ENCODE measurements around the gene CFTR. TPM values are rescaled to one million over a fixed set of nuclear protein-coding genes. Genes with fewer than 3 reads are reported as not detected.

CFTR gene
- total and polyA plus RNA-seq, 2 of the 4 experiments (the other 2 are of a cell fraction): 0.18 to 0.21 TPM

GRCh38 chr7:117664047-117664446 lies 184.2 kb downstream of the CFTR start:
- in situ Hi-C loops (cut with MboI; ENCODE audit: low sequenced_read_pairs): no loop called here
- ATAC-seq (ENCODE audit: low read depth) (no peak), DNase-seq (no peak)
- no peaks in the 10 kb centered on the region for H3K27me3 ChIP-seq (ENCODE audit: control insufficient read depth, insufficient read depth, low read length)
- H4K20me1 ChIP-seq (ENCODE audit: insufficient read depth, low read length): no peaks in the 10 kb centered on the region
- no peak overlapping the region for H2AFZ ChIP-seq (replicated peaks; ENCODE audit: low read length, poor library complexity)
- intact Hi-C loops (cut with micrococcal nuclease): no loop called here
- no peaks in the 10 kb centered on the region for H3K9me3 ChIP-seq (ENCODE audit: control insufficient read depth, insufficient read depth, low read length)
- no peak overlapping the region for H3K23ac ChIP-seq (ENCODE audit: low read depth, low read length)
- no peak for TF ChIP-seq CHD1 (IDR thresholded peaks at IDR 0.05; ENCODE audit: low read depth, low read length)
- TF ChIP-seq MXI1 (IDR thresholded peaks at IDR 0.05; ENCODE audit: borderline replicate concordance, low read depth, low read length): no peak
- TF ChIP-seq CEBPB (IDR thresholded peaks at IDR 0.05; ENCODE audit: low read depth, low read length): no peak
- TF ChIP-seq ELK1 (IDR thresholded peaks at IDR 0.05; ENCODE audit: borderline replicate concordance, low read depth, low read length): no peak
- no peak for TF ChIP-seq USF2 (IDR thresholded peaks at IDR 0.05; ENCODE audit: low read depth, low read length)
- TF ChIP-seq BHLHE40 (IDR thresholded peaks at IDR 0.05; ENCODE audit: low read depth, low read length): no peak
- no peak for TF ChIP-seq RFX5 (IDR thresholded peaks at IDR 0.05; ENCODE audit: low read depth, low read length)
- TF ChIP-seq RAD21 (IDR thresholded peaks at IDR 0.05; ENCODE audit: low read length): no peak
- TF ChIP-seq POLR2A (IDR thresholded peaks at IDR 0.05; ENCODE audit: low read depth, low read length): no peak
- TF ChIP-seq, protein P1, sequence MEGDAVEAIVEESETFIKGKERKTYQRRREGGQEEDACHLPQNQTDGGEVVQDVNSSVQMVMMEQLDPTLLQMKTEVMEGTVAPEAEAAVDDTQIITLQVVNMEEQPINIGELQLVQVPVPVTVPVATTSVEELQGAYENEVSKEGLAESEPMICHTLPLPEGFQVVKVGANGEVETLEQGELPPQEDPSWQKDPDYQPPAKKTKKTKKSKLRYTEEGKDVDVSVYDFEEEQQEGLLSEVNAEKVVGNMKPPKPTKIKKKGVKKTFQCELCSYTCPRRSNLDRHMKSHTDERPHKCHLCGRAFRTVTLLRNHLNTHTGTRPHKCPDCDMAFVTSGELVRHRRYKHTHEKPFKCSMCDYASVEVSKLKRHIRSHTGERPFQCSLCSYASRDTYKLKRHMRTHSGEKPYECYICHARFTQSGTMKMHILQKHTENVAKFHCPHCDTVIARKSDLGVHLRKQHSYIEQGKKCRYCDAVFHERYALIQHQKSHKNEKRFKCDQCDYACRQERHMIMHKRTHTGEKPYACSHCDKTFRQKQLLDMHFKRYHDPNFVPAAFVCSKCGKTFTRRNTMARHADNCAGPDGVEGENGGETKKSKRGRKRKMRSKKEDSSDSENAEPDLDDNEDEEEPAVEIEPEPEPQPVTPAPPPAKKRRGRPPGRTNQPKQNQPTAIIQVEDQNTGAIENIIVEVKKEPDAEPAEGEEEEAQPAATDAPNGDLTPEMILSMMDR (conservative IDR thresholded peaks at IDR 0.05; ENCODE audit: low read depth, low read length): no peak
- no peak for TF ChIP-seq SMC3 (IDR thresholded peaks at IDR 0.05; ENCODE audit: low read depth, low read length)
- no peak for TF ChIP-seq MAZ (IDR thresholded peaks at IDR 0.05; ENCODE audit: borderline replicate concordance, low read depth, low read length)
- no peak for TF ChIP-seq FOS (IDR thresholded peaks at IDR 0.05; ENCODE audit: low read depth, low read length)
- TF ChIP-seq RCOR1 (IDR thresholded peaks at IDR 0.05; ENCODE audit: insufficient replicate concordance, low read length): no peak
- TF ChIP-seq MAFK (IDR thresholded peaks at IDR 0.05; ENCODE audit: low read depth, low read length): no peak
- no peak for TF ChIP-seq NFE2L2 (IDR thresholded peaks at IDR 0.05; ENCODE audit: low read depth, low read length)
- no peak overlapping the region for H3K4me3 ChIP-seq (ENCODE audit: insufficient read depth, low read depth, low read length)
- no CpG with 5 or more reads among the region's 3 CpGs for WGBS, 2 experiments (ENCODE audit: extremely low coverage in 2 of 2, insufficient read length in 1 of 2)
- no peak overlapping the region for H3K4me2 ChIP-seq (ENCODE audit: low read depth, low read length)
- no peak overlapping the region for H2AK5ac ChIP-seq (ENCODE audit: low read depth, low read length)
- H2BK20ac ChIP-seq (ENCODE audit: low read depth, low read length): peak overlapping the region; percentile 51; the same call in 1 of the 2 replicates
- no peak overlapping the region for H3K27ac ChIP-seq (ENCODE audit: insufficient read depth, low read length)
- no peak overlapping the region for H3K4ac ChIP-seq (ENCODE audit: low read depth, low read length)
- no peak overlapping the region; the same call in 2 of the 3 replicates for H2BK15ac ChIP-seq (ENCODE audit: low read depth, low read length)
- no peak overlapping the region for H2AK9ac ChIP-seq (replicated peaks; ENCODE audit: low read depth, low read length, poor library complexity)
- H4K5ac ChIP-seq (ENCODE audit: low read depth, low read length): peak overlapping the region; percentile 36; the same call in 1 of the 2 replicates
- H3K9ac ChIP-seq (ENCODE audit: low read depth, low read length): no peak overlapping the region
- H3K4me1 ChIP-seq (ENCODE audit: control insufficient read depth, insufficient read depth, low read length): peaks cover 19% of the 10 kb centered on the region
- no peak overlapping the region for H3K56ac ChIP-seq (ENCODE audit: extremely low read depth, insufficient read depth, low read length)
- 0 out of 4 replicates have a peak overlapping the region, but pooled peaks of 1 of the 2 experiments have one; percentile 22 for H4K8ac ChIP-seq (ENCODE audit: low read depth in 2 of 2, low read length in 2 of 2)
- ChIA-PET CTCF (no interaction called here), POLR2A (ENCODE audit: unreplicated experiment) (no interaction called here)
- no peak overlapping the region for H4K91ac ChIP-seq (ENCODE audit: insufficient read depth, low read depth, low read length)
- H3K18ac ChIP-seq (ENCODE audit: low read depth, low read length): peak overlapping the region; percentile 33; the same call in 1 of the 2 replicates
- H3K9me1 ChIP-seq (ENCODE audit: insufficient read depth, low read length): peaks cover 7% of the 10 kb centered on the region
- H2BK5ac ChIP-seq (ENCODE audit: low read depth, low read length, poor library complexity, severe bottlenecking): no peak overlapping the region
- dilution Hi-C loops (cut with HindIII; ENCODE audit: low sequenced_read_pairs, unreplicated experiment): no loop called here
- H3K36me3 ChIP-seq (ENCODE audit: control insufficient read depth, insufficient read depth, low read length): no peaks in the 10 kb centered on the region
- H3K14ac ChIP-seq (replicated peaks; ENCODE audit: low read depth, low read length): no peak overlapping the region
- BruUV-seq (replicated peaks): no TSS peak
- H3K79me1 ChIP-seq (ENCODE audit: low read depth in 1 of 2, low read length in 2 of 2): no peaks in the 10 kb centered on the region
- peak overlapping the region; percentile 97; the same call in 1 of the 2 replicates for H2BK120ac ChIP-seq (ENCODE audit: low read depth, low read length)
